Gastrocnemius medialis (tissue), 4 donors: ENCODE results near the gene RPL13.

Experiments used
- CTCF ChIP-seq, 5 experiments: fragments of 450-650 bp in 3 of 5; fragments of 200-600 bp in 2 of 5; sonication (generic) in 2 of 5; IDR thresholded peaks in 4 of 5; conservative IDR thresholded peaks in 1 of 5; 1 replicate in 4 of 5; 2 replicates in 1 of 5; pipeline ENCODE4 v1.5.1; 2016 to 2019; ENCODE audit warnings: antibody characterized with exemption in 5 of 5, mild to moderate bottlenecking in 3 of 5, moderate library complexity in 3 of 5
- POLR2A ChIP-seq, 2 donors: fragments of 450-650 bp; IDR thresholded peaks; one replicate each; pipeline ENCODE4 v1.6.1; 2017; ENCODE audit warnings: antibody characterized with exemption in 2 of 2, mild to moderate bottlenecking in 2 of 2, moderate library complexity in 2 of 2

GRCh38 chr16:89607937-89608740, 47.7 kb downstream of the RPL13 start:
- no peak for TF ChIP-seq POLR2A (IDR thresholded peaks at IDR 0.05)
- TF ChIP-seq CTCF (IDR thresholded peaks at IDR 0.05 in 4 of 5, conservative IDR thresholded peaks at IDR 0.05 in 1 of 5), result no peak
